ENCODE measurements around the gene ARHGEF4. TPM values are rescaled to one million over a fixed set of nuclear protein-coding genes. Genes with fewer than 3 reads are reported as not detected.

ARHGEF4 gene
- total RNA-seq, 2 donors from 2014 or later, result 50.3 to 54.7 TPM

DNA sequence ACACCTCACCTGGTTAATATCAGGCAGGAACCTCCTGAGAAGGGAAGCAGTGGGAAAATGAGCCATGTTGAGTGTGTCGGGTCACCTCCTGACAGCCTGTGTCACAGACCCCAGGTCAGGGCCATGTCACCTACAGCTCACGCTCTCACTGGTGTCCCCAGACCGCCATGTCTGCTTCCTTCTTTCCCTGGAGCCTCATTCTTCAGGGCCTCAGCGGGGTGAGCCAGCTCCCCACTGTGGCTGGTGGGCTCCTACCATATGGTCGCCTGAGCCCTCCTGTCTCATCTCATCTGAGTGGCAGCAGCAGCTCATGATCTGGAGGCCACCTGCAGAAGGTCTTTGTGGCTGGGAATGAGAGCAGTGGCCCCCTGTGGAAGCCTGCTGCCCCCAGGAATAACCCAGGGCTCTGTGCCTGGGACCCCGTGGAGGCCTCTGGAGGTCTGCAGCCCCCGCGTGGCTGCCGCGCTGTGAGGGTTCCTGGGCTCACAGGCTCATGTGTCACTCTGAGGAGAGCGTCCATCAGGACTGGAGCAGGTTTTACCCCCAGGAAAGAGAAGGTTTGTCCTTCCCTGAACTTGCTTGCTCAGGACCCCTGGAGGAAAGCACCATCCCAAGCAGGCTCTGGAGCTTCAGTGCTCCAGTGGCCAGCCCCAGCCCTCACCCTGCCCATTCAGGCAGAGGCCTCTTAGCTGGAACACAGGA is 200.1 kb downstream of the ARHGEF4 start:
- Mint-ChIP-seq H3K27me3 (ENCODE audit: insufficient read depth) (peaks cover 46% of the 10 kb centered on the region), H3K36me3 (ENCODE audit: low read depth) (peaks cover 6% of the 10 kb centered on the region), H3K4me1 (peaks cover 15% of the 10 kb centered on the region), H3K9me3 (no peaks in the 10 kb centered on the region), H3K4me3 (no peak overlapping the region), H3K27ac (no peak overlapping the region)
- H3K9me3 ChIP-seq (ENCODE audit: control insufficient read depth, low read length), result no peaks in the 10 kb centered on the region
- no peak overlapping the region for H3K4me3 ChIP-seq (ENCODE audit: low read length)
- H3K27ac ChIP-seq (ENCODE audit: low read depth, low read length), result no peak overlapping the region
- H3K27me3 ChIP-seq (ENCODE audit: control insufficient read depth, insufficient read depth, low read length, poor library complexity, severe bottlenecking), result peaks cover 13% of the 10 kb centered on the region
- H3K4me1 ChIP-seq (ENCODE audit: control insufficient read depth, insufficient read depth, low read length), result peaks cover 14% of the 10 kb centered on the region
- 85 to 94% methylated on average over 8 to 11 of the region's 11 CpGs for WGBS, 2 experiments (ENCODE audit: insufficient coverage in 1 of 2, insufficient read length in 1 of 2)
- H3K9ac ChIP-seq (ENCODE audit: extremely low read depth, low read length, poor library complexity, severe bottlenecking), result no peak overlapping the region
- DNase-seq, result peak; percentile 47
- TF ChIP-seq, protein P1, sequence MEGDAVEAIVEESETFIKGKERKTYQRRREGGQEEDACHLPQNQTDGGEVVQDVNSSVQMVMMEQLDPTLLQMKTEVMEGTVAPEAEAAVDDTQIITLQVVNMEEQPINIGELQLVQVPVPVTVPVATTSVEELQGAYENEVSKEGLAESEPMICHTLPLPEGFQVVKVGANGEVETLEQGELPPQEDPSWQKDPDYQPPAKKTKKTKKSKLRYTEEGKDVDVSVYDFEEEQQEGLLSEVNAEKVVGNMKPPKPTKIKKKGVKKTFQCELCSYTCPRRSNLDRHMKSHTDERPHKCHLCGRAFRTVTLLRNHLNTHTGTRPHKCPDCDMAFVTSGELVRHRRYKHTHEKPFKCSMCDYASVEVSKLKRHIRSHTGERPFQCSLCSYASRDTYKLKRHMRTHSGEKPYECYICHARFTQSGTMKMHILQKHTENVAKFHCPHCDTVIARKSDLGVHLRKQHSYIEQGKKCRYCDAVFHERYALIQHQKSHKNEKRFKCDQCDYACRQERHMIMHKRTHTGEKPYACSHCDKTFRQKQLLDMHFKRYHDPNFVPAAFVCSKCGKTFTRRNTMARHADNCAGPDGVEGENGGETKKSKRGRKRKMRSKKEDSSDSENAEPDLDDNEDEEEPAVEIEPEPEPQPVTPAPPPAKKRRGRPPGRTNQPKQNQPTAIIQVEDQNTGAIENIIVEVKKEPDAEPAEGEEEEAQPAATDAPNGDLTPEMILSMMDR (conservative IDR thresholded peaks at IDR 0.05), result no peak
- H3K36me3 ChIP-seq (ENCODE audit: control insufficient read depth, insufficient read depth, low read length), result peaks cover 11% of the 10 kb centered on the region

DNA sequence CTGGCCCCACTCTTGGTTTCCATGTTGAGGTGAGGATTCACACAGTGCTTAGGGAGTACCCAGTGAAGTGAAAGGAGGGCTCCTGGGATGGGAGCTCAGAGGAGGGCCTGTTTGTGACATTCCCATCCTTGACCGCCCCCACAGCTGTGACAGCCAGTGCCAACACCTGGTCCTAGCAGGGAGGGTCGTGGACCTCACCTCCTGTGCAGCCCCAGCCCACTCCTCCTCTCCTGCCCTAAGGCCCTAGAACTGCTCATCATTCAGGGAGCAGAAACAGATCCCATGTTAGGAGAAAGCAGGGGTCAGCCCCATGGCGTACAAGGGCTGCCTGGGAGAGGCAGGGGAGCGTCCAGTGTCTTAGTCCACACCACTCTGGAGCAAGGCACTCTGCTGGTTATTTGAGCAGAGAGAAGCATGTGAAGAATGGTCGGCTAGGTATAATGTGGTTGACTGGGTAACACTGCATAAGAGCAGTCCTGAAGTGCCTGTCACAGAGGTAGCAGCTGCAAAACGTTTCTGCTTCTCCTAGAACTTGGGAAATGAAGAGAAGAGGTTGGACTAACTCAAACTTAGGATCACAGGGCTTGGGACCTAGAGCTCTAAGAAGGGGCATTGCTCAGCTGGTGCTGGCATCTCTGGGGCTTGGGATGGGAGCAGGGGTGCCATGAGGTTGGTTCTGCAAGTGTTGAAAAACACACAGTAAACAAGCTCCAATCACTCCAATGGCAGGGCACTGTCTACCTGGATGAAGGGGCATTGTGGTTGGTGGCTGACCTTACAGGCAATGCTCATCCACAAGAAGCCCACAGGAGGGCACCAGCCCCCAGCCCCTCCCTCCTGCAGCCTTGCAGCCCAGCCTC is 200.9 kb downstream of the ARHGEF4 start:
- no peak for DNase-seq

More for the DNA sequence above, 200.9 kb downstream of the ARHGEF4 start:
- no peak overlapping the region for H3K4me3 Mint-ChIP-seq
- Histone ChIP-seq H3K4me1 (ENCODE audit: control insufficient read depth, insufficient read depth, low read length) (peaks cover 14% of the 10 kb centered on the region), H3K27ac (ENCODE audit: low read depth, low read length) (no peak overlapping the region), H3K9me3 (ENCODE audit: control insufficient read depth, low read length) (no peaks in the 10 kb centered on the region), H3K36me3 (ENCODE audit: control insufficient read depth, insufficient read depth, low read length) (peaks cover 19% of the 10 kb centered on the region), H3K9ac (ENCODE audit: extremely low read depth, low read length, poor library complexity, severe bottlenecking) (no peak overlapping the region), H3K4me3 (ENCODE audit: low read length) (no peak overlapping the region), H3K27me3 (ENCODE audit: control insufficient read depth, insufficient read depth, low read length, poor library complexity, severe bottlenecking) (peaks cover 13% of the 10 kb centered on the region)
- peaks cover 15% of the 10 kb centered on the region for H3K4me1 Mint-ChIP-seq
- peaks cover 41% of the 10 kb centered on the region for H3K27me3 Mint-ChIP-seq (ENCODE audit: insufficient read depth)
- no peak overlapping the region for H3K27ac Mint-ChIP-seq
- H3K36me3 Mint-ChIP-seq (ENCODE audit: low read depth), result peaks cover 6% of the 10 kb centered on the region
- TF ChIP-seq, protein P1 (conservative IDR thresholded peaks at IDR 0.05), result peak; percentile 29
- 83 to 86% methylated on average over 5 to 6 of the region's 6 CpGs for WGBS, 2 experiments (ENCODE audit: insufficient coverage in 1 of 2, insufficient read length in 1 of 2)
- no peaks in the 10 kb centered on the region for H3K9me3 Mint-ChIP-seq
